ENCODE data around the gene CNTFR.

The CNTFR gene

DNA sequence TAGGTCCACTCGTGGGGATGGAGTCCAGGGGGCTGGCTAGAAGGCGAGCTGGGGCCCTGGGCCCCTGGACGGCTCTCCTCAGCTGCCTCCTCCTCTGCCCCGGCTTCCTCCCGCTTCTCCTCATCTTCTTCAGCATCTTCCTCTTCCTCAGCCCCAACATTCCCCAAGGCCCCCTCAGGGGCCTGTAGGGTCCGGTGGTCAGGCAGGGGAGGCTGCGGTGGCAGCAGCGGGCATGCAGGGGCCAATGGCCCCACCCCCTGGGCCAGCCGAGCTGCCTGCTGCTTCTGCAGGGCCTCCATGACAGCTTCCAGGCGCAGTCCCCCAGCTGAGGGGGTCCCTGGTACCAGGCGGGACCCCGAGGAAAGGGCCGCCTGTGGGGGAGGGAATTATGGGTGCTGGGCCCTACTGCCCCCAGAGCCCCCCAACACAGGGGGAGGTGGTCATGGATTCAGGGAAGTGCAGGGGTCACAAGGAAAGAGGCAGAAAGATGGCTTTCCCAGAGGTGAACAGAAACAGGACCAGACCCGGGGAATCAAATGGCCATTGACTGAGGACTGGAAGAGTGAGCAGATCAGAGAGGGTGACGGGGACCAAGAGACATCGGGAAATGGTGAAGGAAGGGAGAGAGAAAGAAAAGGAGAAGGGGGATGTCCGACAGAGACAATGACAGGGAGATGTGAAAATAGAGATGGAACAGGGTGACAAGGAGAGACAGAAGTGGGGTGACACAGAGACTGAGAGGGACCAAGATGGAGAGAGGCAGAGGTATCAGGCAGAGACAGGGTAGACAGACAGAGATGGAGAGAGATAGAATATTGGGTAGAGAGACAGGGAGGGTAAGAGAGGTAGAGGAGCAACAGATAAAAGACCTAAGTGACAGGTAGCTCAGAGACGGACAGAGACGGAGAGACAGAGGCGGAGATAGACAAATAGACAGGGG, 38.5 kb upstream of the CNTFR start:
- Mint-ChIP-seq H3K4me3 (peak overlapping the region; percentile 91), H3K9me3 (no peaks in the 10 kb centered on the region), H3K36me3 (peaks cover 2% of the 10 kb centered on the region), H3K27ac (peak overlapping the region; percentile 65), H3K4me1 (peaks cover 23% of the 10 kb centered on the region), H3K27me3 (peaks cover 46% of the 10 kb centered on the region)

GRCh38 chr9:34625186-34625486, 35.6 kb upstream of the CNTFR start:
- H3K36me3 Mint-ChIP-seq: peaks cover 2% of the 10 kb centered on the region
- H3K27me3 Mint-ChIP-seq: peaks cover 52% of the 10 kb centered on the region
- no peaks in the 10 kb centered on the region for H3K9me3 Mint-ChIP-seq
- H3K4me3 Mint-ChIP-seq: no peak overlapping the region
- H3K4me1 Mint-ChIP-seq: peaks cover 25% of the 10 kb centered on the region
- peak overlapping the region; percentile 59 for H3K27ac Mint-ChIP-seq

- peaks cover 2% of the 10 kb centered on the region for H3K36me3 Mint-ChIP-seq
- no peaks in the 10 kb centered on the region for H3K9me3 Mint-ChIP-seq
- H3K27me3 Mint-ChIP-seq: peaks cover 50% of the 10 kb centered on the region
- no peak overlapping the region for H3K4me3 Mint-ChIP-seq
- H3K27ac Mint-ChIP-seq: peak overlapping the region; percentile 59
- H3K4me1 Mint-ChIP-seq: peaks cover 29% of the 10 kb centered on the region
These were observed 35.1 kb upstream of the CNTFR start for GRCh38 chr9:34624475-34625185.

- H3K9me3 Mint-ChIP-seq: no peaks in the 10 kb centered on the region
- peaks cover 32% of the 10 kb centered on the region for H3K4me1 Mint-ChIP-seq
- peaks cover 2% of the 10 kb centered on the region for H3K36me3 Mint-ChIP-seq
- peaks cover 45% of the 10 kb centered on the region for H3K27me3 Mint-ChIP-seq
- peak overlapping the region; percentile 70 for H3K27ac Mint-ChIP-seq
- peak overlapping the region; percentile 35 for H3K4me3 Mint-ChIP-seq
These were observed 34.1 kb upstream of the CNTFR start for GRCh38 chr9:34623374-34624235.

DNA sequence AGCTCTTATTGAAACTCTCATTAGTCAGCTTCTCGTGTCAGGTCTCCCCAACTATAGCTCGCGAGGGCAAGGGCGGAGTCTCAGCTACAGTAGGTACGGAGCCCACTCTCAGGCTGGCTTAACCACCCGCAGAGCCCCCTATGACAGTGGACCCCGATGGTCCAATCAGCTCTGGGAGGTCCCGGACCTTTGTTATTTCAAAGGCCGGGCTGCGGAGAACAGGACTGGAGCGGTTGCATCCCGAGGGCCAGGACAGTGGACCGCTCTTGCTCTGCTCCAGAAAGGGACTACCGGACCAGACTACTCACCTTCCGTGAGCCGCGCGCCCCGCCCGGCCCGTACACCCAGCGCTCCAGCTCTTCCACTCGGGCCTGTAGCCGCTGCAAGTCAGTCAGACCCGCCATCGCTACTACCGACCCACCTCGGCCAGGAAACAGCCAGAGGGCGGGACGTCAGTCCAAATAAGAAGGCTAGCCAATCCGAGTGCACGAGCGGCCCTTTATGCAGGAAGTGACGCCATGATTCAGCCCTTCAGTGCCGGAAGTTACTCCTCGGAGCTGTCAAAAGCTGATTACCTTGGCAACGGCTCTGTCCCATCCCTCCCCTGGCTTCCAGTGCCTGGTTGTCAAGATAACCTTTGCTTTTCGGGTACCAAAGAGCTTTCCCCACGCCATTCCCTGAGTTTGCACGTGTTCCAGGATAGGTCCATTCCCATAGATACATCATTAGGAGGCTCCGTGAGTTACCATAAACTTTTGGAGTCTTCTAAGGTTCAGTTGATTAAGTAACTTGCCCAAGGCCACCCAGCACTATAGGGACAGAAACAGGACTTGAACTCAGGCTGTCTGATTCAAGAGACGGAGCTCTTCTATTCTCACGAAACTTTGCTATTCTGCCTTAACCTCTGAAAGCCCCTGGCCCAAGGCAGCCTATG, 30.8 kb upstream of the CNTFR start, which contains the start of gene DCTN3:
Gene DCTN3 (minus strand): TSS at position 435 of the 934 bp plus-strand sequence. CDS start 31 bp downstream, at position 404.
- no peaks in the 10 kb centered on the region for H3K9me3 Mint-ChIP-seq
- H3K4me3 Mint-ChIP-seq: peak within 1 kb of the TSS; percentile 88
- H3K4me1 Mint-ChIP-seq: peaks cover 25% of the 10 kb centered on the region
- H3K27me3 Mint-ChIP-seq: peaks cover 22% of the 10 kb centered on the region
- H3K27ac Mint-ChIP-seq: peak within 1 kb of the TSS; percentile 62
- H3K36me3 Mint-ChIP-seq: peaks cover 3% of the 10 kb centered on the region

DNA sequence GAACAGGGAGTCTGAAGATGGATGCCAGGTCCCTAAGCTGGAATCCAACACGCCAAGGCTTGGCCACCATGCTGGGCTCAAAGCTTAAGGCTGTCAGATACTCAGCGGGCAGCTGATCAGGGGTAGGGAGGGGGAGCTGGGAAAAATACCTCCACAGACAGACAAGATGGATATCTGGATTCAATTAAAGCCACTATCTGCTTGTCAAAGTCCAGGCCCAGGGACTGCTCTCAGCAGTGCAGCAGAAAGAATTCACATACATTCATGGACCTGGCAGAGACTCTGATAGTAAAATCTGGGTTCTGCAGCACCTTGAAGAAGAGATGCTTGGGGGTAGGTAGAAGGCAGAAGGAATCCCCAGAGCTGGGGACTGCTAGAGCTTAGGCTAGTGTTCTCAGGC, 25.6 kb upstream of the CNTFR start:
- Mint-ChIP-seq H3K36me3 (peaks cover 7% of the 10 kb centered on the region), H3K9me3 (no peaks in the 10 kb centered on the region), H3K27ac (no peak overlapping the region)

DNA sequence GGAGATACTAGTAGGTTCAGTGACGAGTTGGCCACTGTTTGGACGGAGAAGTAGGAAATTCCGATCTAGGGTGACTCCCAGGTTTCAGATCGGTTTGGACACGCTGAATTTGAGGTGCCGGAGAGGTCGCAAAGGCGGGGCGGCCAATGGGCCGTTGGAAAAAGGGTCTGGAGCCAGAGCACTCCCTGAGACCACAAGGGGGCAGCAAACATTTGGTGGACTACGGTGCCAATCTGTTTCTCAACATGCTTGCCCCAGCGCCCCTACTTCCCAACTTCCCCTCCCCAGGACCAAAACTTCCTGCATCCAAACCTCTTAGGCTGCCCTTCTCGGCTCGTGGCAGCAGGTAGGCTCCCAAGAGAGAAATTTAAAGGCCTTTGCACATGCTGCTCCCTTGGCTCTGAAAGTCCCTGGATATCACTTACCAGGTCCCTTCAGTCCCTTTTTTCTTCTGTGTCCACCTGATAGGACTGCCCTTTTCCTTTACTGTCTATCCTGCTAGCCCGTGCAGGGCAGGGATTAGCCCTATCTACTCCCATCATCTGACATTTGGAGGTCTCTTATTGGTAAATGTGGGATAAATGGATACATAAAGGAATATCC, 23.4 kb upstream of the CNTFR start:
- Mint-ChIP-seq H3K27ac (peak overlapping the region; percentile 71), H3K27me3 (no peaks in the 10 kb centered on the region), H3K36me3 (peaks cover 7% of the 10 kb centered on the region), H3K4me1 (peaks cover 26% of the 10 kb centered on the region), H3K4me3 (peak overlapping the region; percentile 92), H3K9me3 (no peaks in the 10 kb centered on the region)

More for the DNA sequence above, 25.6 kb upstream of the CNTFR start:
- H3K4me3 Mint-ChIP-seq: no peak overlapping the region
- H3K27me3 Mint-ChIP-seq: no peaks in the 10 kb centered on the region
- peaks cover 38% of the 10 kb centered on the region for H3K4me1 Mint-ChIP-seq

GRCh38 chr9:34611811-34612787, 22.6 kb upstream of the CNTFR start, which contains the start of gene RPP25L:
Gene RPP25L (minus strand): TSS chr9:34612097. CDS start chr9:34611296, 801 bp downstream.
- Mint-ChIP-seq H3K4me1 (peaks cover 26% of the 10 kb centered on the region), H3K9me3 (no peaks in the 10 kb centered on the region), H3K36me3 (peaks cover 7% of the 10 kb centered on the region), H3K27ac (peak within 1 kb of the TSS; percentile 95), H3K27me3 (no peaks in the 10 kb centered on the region), H3K4me3 (peak within 1 kb of the TSS; percentile 92)

DNA sequence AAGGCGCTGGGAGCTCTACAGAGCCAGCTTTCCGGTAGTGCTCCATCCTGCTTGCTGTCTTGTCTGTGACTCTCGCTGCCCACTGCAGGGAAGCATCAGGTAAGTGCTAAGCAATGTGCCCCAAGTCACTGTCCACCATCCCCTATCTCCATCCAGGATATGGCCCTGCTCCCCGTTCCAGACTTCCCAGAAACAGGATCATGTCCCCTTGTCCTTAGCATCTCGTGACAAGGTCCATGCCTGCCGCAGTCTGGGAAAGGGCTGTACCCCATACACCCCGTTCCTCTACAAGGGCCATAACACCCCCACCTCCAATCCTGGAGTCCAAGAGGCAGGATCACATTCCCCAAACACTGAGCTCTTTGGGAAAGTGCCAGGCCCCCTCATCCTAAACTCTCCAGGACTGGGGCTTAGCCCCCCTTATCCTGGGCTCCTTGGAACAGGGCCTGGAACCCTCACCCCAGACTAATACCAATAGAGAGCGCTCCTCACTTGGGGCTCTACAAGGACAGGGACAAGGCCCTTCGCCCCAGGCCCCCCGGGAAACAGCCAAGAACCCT, 21.8 kb upstream of the CNTFR start:
- Mint-ChIP-seq H3K36me3 (peaks cover 5% of the 10 kb centered on the region), H3K4me3 (peak overlapping the region; percentile 92), H3K9me3 (no peaks in the 10 kb centered on the region), H3K27me3 (no peaks in the 10 kb centered on the region), H3K4me1 (peaks cover 26% of the 10 kb centered on the region), H3K27ac (peak overlapping the region; percentile 95)

GRCh38 chr9:34610434-34611206, 21.1 kb upstream of the CNTFR start:
- Mint-ChIP-seq H3K4me3 (peak overlapping the region; percentile 92), H3K27me3 (no peaks in the 10 kb centered on the region), H3K4me1 (peaks cover 26% of the 10 kb centered on the region), H3K36me3 (peaks cover 4% of the 10 kb centered on the region), H3K9me3 (no peaks in the 10 kb centered on the region), H3K27ac (no peak overlapping the region)

DNA sequence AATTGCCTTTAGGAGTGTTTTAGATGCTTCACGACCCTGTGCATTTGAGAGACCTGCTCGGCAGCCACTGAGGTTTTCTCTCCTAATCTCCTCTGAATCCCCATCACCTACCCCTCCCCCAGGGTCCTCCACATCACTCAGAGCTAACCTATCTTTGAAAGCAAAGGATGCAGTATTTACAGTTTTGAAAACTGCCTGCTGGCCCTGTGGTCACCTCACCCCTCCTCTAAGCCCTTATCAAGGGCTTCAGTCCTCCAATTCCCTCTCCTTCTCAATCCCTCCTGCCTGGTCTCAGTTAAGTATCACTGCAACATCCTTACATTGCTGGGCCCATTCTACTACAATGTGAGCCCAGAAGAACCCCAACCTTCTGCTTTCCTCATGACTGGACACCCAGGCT, 17.8 kb upstream of the CNTFR start:
- H3K4me1 Mint-ChIP-seq: peaks cover 16% of the 10 kb centered on the region
- no peak overlapping the region for H3K27ac Mint-ChIP-seq
- no peaks in the 10 kb centered on the region for H3K9me3 Mint-ChIP-seq
- H3K4me3 Mint-ChIP-seq: no peak overlapping the region
- peaks cover 1% of the 10 kb centered on the region for H3K36me3 Mint-ChIP-seq
- peaks cover 2% of the 10 kb centered on the region for H3K27me3 Mint-ChIP-seq

GRCh38 chr9:34606905-34607304, 17.4 kb upstream of the CNTFR start:
- no peak overlapping the region for H3K27ac Mint-ChIP-seq
- H3K36me3 Mint-ChIP-seq: peaks cover 1% of the 10 kb centered on the region
- peaks cover 14% of the 10 kb centered on the region for H3K4me1 Mint-ChIP-seq
- no peak overlapping the region for H3K4me3 Mint-ChIP-seq
- peaks cover 2% of the 10 kb centered on the region for H3K27me3 Mint-ChIP-seq
- H3K9me3 Mint-ChIP-seq: no peaks in the 10 kb centered on the region
